Measurements from ENCODE around the gene BEX2.

BEX2 gene

GRCh38 chrX:103275947-103276567, 34.7 kb downstream of the BEX2 start:
- TF ChIP-seq CTCF (IDR thresholded peaks at IDR 0.05; ENCODE audit: extremely low read depth, insufficient read depth, missing control alignments) = no peak
- no peak for DNase-seq (ENCODE audit: low spot score)
- in situ Hi-C loops (cut with MboI; ENCODE audit: low pct_unique_long_range_greater_than_20kb, low sequenced_read_pairs, unreplicated experiment) = no loop called here

DNA sequence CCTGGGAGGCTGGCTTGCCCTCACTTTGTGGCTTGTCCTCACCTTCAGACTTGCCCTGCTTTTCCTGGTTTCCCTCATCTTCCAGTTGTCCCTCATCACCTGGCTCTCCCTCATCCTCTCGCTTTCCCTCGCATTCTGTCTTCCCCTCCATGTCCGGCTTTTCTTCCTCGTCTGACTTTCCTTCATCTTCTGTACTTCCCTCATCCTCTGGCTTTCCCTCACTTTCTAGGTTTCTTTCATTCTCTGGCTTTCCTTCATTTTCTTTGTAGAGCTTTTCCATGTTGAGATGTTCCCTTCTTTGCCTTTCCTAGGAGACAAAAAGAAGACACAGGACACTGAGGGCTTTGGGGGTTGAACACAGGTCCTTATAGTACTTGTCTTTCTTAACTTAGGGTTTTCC, 36.5 kb downstream of the BEX2 start:
- in situ Hi-C loops (cut with MboI; ENCODE audit: low pct_unique_long_range_greater_than_20kb, low sequenced_read_pairs, unreplicated experiment) = no loop called here
- DNase-seq (ENCODE audit: low spot score) = no peak
- no peak for TF ChIP-seq CTCF (IDR thresholded peaks at IDR 0.05; ENCODE audit: extremely low read depth, insufficient read depth, missing control alignments)
